PC-9 (cell line): ENCODE results near the gene BTBD19. TPM values are rescaled to one million over a fixed set of nuclear protein-coding genes. Genes with fewer than 3 reads are reported as not detected.

Source experiments
- BruUV-seq: library from RNA; stranded (reverse); fragments of 400-500 nt; replicated peaks from 2 replicates; lab custom pipeline; 2021; lab: Mats Ljungman, UMichigan
- CTCF ChIA-PET: fragments of 300-600 bp; sonication (Branson Sonifier 250); formaldehyde crosslinking; loops from one replicate; lab custom pipeline; 2022; ENCODE audit warnings: antibody characterized with exemption; lab: Charles Lee
- POLR2A ChIA-PET: fragments of 300-600 bp; sonication (Branson Sonifier 250); formaldehyde crosslinking; loops from one replicate; lab custom pipeline; 2022; ENCODE audit warnings: antibody characterized with exemption; ENCODE audit not compliant: unreplicated experiment; lab: Charles Lee
- DNase-seq, 2 experiments: peaks; one replicate each; pipeline versions ENCODE4 v3.0.0 to v3.0.0-alpha.2; 2015 to 2022; ENCODE audit warnings: mixed read lengths in 1 of 2
- H2AFZ ChIP-seq: fragments of 200-600 bp; sonication (generic); 2 replicates; pipeline ENCODE4 v1.8.1; 2017; ENCODE audit warnings: antibody characterized with exemption
- H3F3A ChIP-seq: fragments of 200-600 bp; sonication (generic); 2 replicates; pipeline ENCODE4 v1.8.1; 2017; ENCODE audit warnings: antibody characterized with exemption, mild to moderate bottlenecking, low read depth; ENCODE audit not compliant: insufficient read depth
- H3K27ac ChIP-seq: fragments of 200-600 bp; sonication (generic); 2 replicates; pipeline ENCODE4 v1.6.1; 2016; ENCODE audit warnings: mixed run types
- H3K27me3 ChIP-seq: fragments of 200-600 bp; sonication (generic); 2 replicates; pipeline ENCODE4 v1.6.1; 2016; ENCODE audit warnings: low read depth, mixed run types; ENCODE audit not compliant: insufficient read depth
- H3K36me3 ChIP-seq: fragments of 200-600 bp; sonication (generic); 2 replicates; pipeline ENCODE4 v1.6.1; 2016; ENCODE audit warnings: low read depth, mixed run types
- H3K4me1 ChIP-seq: fragments of 200-600 bp; sonication (generic); replicated peaks from 2 replicates; pipeline ENCODE4 v1.6.1; 2016; ENCODE audit warnings: mixed run types; ENCODE audit not compliant: insufficient read depth
- H3K4me2 ChIP-seq: fragments of 200-600 bp; sonication (generic); 2 replicates; pipeline ENCODE4 v1.6.1; 2017; ENCODE audit warnings: mixed run types
- H3K4me3 ChIP-seq: fragments of 200-600 bp; sonication (generic); 2 replicates; pipeline ENCODE4 v1.6.1; 2016; ENCODE audit warnings: mixed run types
- H3K79me2 ChIP-seq: fragments of 200-600 bp; sonication (generic); 2 replicates; pipeline ENCODE4 v1.6.1; 2017; ENCODE audit warnings: low read depth, mixed run types
- H3K9me2 ChIP-seq: fragments of 200-600 bp; sonication (generic); 2 replicates; pipeline ENCODE4 v1.8.1; 2017; ENCODE audit warnings: mild to moderate bottlenecking; ENCODE audit not compliant: insufficient read depth
- H3K9me3 ChIP-seq: fragments of 200-600 bp; sonication (generic); 2 replicates; pipeline ENCODE4 v1.8.1; 2016; ENCODE audit warnings: low read depth; ENCODE audit not compliant: insufficient read depth
- H4K20me1 ChIP-seq: fragments of 200-600 bp; sonication (generic); 2 replicates; pipeline ENCODE4 v1.8.1; 2017; ENCODE audit not compliant: insufficient read depth
- EZH2 ChIP-seq: fragments of 200-600 bp; sonication (generic); IDR thresholded peaks from 2 replicates; pipeline ENCODE4 v1.8.0; 2017; ENCODE audit warnings: antibody characterized with exemption, low read depth
- intact Hi-C: fragments of 100-400 bp; cut with micrococcal nuclease; formaldehyde crosslinking; loops from one replicate; pipeline ENCODE4 v1.10.0; 2022; ENCODE audit not compliant: unreplicated experiment
- total RNA-seq: library from RNA; stranded (reverse); gene quantifications from 2 replicates; pipeline ENCODE4 v1.2.3, GENCODE V29; 2021
- TF ChIP-seq, protein P1 (sequence below): fragments of 200-600 bp; sonication (generic); conservative IDR thresholded peaks from 2 replicates; pipeline ENCODE4 v1.6.1; 2017; ENCODE audit warnings: mixed run types, antibody characterized with exemption, mild to moderate bottlenecking, moderate library complexity

Gene BTBD19
- total RNA-seq, 1 experiment from 2014 or later = 6.2 TPM

DNA sequence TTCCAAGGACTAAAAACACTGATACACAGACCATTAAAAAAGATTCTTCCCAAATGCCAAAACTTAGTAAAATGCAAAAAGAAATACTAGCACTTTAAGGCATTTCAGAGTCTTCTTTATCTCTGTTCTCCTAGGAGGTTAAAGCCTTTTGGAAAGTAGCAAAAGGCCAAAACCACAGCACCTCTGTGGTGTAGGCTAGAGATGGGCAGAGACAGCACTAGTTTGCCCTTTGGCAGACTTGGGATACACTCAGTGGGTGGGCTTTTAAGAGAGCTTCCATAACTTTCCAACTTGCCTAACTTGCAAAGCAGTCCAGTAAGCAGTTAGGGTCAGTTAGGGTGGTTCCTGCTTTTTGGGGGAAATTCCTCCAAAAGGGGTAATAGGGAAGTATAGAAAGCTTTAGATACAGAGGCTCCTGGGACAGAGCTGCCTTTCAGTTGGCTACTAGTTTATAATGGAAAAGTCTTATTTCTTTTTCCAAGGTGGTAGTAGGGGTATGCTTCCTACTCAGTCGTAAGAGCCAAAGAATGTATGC, 52.6 kb downstream of the BTBD19 start:
- no peaks in the 10 kb centered on the region for H3K4me1 ChIP-seq
- H2AFZ ChIP-seq = no peak overlapping the region
- no peak for TF ChIP-seq EZH2
- TF ChIP-seq, protein P1, sequence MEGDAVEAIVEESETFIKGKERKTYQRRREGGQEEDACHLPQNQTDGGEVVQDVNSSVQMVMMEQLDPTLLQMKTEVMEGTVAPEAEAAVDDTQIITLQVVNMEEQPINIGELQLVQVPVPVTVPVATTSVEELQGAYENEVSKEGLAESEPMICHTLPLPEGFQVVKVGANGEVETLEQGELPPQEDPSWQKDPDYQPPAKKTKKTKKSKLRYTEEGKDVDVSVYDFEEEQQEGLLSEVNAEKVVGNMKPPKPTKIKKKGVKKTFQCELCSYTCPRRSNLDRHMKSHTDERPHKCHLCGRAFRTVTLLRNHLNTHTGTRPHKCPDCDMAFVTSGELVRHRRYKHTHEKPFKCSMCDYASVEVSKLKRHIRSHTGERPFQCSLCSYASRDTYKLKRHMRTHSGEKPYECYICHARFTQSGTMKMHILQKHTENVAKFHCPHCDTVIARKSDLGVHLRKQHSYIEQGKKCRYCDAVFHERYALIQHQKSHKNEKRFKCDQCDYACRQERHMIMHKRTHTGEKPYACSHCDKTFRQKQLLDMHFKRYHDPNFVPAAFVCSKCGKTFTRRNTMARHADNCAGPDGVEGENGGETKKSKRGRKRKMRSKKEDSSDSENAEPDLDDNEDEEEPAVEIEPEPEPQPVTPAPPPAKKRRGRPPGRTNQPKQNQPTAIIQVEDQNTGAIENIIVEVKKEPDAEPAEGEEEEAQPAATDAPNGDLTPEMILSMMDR = no peak
- H3K9me3 ChIP-seq = no peaks in the 10 kb centered on the region
- no peak overlapping the region for H3K4me2 ChIP-seq
- no peaks in the 10 kb centered on the region for H3F3A ChIP-seq
- H3K36me3 ChIP-seq = no peaks in the 10 kb centered on the region
- BruUV-seq = no TSS peak
- intact Hi-C loops = no loop called here
- POLR2A ChIA-PET = interaction anchor here (0.8 kb wide), 1 partner anchor 189 kb away, joined by 7 read pairs; no protein-coding TSS in a partner anchor
- no peaks in the 10 kb centered on the region for H3K9me2 ChIP-seq
- no peaks in the 10 kb centered on the region for H3K79me2 ChIP-seq
- H3K4me3 ChIP-seq = no peak overlapping the region
- no peaks in the 10 kb centered on the region for H3K27me3 ChIP-seq
- no peaks in the 10 kb centered on the region for H4K20me1 ChIP-seq
- no peak for DNase-seq
- H3K27ac ChIP-seq = no peak overlapping the region
- CTCF ChIA-PET = no interaction called here

DNA sequence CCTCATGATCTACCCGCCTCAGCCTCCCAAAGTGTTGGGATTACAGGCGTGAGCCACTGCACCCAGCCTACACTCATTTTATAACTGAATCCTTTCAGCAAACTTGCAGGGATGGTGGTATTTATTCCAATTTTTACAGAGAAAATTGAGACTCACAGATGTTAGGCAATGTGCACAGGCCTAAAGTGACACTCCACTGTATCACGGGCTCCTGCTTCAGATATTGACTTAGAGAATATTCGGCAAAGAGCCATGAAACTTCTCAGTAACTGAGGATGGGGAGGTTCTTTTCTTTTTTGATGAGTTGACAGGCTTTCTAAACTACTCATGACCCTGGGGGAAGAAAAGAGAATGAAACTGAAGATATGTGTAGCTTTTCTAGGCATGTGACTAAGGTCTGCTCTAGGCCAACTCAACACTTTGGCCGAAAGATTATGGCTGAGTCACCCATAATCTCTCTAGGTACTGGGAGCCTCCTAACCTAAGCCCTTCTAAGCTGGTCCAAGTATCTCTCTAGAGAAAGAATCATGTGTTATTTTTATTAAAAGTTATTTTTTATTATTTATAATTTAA, 54.6 kb downstream of the BTBD19 start:
- no peaks in the 10 kb centered on the region for H3K36me3 ChIP-seq
- H4K20me1 ChIP-seq = no peaks in the 10 kb centered on the region
- H3K79me2 ChIP-seq = no peaks in the 10 kb centered on the region
- TF ChIP-seq EZH2 = no peak
- TF ChIP-seq, protein P1 = no peak
- H3F3A ChIP-seq = no peaks in the 10 kb centered on the region
- no peaks in the 10 kb centered on the region for H3K4me1 ChIP-seq
- no peaks in the 10 kb centered on the region for H3K9me3 ChIP-seq
- H2AFZ ChIP-seq = no peak overlapping the region
- ChIA-PET POLR2A (interaction anchor here (0.8 kb wide), 1 partner anchor 141 kb away, joined by 4 read pairs; no protein-coding TSS in a partner anchor), CTCF (no interaction called here)
- no peak overlapping the region for H3K4me2 ChIP-seq
- DNase-seq = no peak
- no peak overlapping the region for H3K4me3 ChIP-seq
- no TSS peak for BruUV-seq
- H3K27me3 ChIP-seq = no peaks in the 10 kb centered on the region
- H3K9me2 ChIP-seq = no peaks in the 10 kb centered on the region
- H3K27ac ChIP-seq = no peak overlapping the region
- intact Hi-C loops = no loop called here

Other genes with a start within 250 kb of the BTBD19 start
- gene TMEM53, start 134.0 kb upstream of the BTBD19 start, total RNA-seq = 33.2 and 36.1 TPM in 2 replicates
- 16.3 and 16.9 TPM in 2 replicates for gene ARMH1, start 133.8 kb upstream of the BTBD19 start, total RNA-seq
- not detected in 2 replicates for gene RNU5D-1, start 77.4 kb upstream of the BTBD19 start, total RNA-seq
- gene KIF2C, start 68.7 kb upstream of the BTBD19 start, total RNA-seq = 103 and 119 TPM in 2 replicates
- gene RPS8, start 33.0 kb upstream of the BTBD19 start, total RNA-seq = 2,059 and 2,176 TPM in 2 replicates
- gene BEST4, start 20.4 kb upstream of the BTBD19 start, total RNA-seq = 0.70 and 1.3 TPM in 2 replicates
- 12.7 and 13.0 TPM in 2 replicates for gene PLK3, start 8.1 kb upstream of the BTBD19 start, total RNA-seq
- gene DYNLT4, start 1.2 kb upstream of the BTBD19 start, total RNA-seq = 2.8 and 4.3 TPM in 2 replicates
- 0.28 and 0.83 TPM in 2 replicates for gene PTCH2, start 34.7 kb downstream of the BTBD19 start, total RNA-seq
- 27.4 and 27.9 TPM in 2 replicates for gene EIF2B3, start 178.1 kb downstream of the BTBD19 start, total RNA-seq
- gene HECTD3, start 202.8 kb downstream of the BTBD19 start, total RNA-seq = 18.6 and 21.8 TPM in 2 replicates
- gene UROD, start 203.7 kb downstream of the BTBD19 start, total RNA-seq = 77.4 and 81.1 TPM in 2 replicates